ENCODE measurements around the gene RHBDD1. TPM values are rescaled to one million over a fixed set of nuclear protein-coding genes. Genes with fewer than 3 reads are reported as not detected.

Gene RHBDD1
- total RNA-seq, 1 donor from 2014 or later, result 90.2 TPM

DNA sequence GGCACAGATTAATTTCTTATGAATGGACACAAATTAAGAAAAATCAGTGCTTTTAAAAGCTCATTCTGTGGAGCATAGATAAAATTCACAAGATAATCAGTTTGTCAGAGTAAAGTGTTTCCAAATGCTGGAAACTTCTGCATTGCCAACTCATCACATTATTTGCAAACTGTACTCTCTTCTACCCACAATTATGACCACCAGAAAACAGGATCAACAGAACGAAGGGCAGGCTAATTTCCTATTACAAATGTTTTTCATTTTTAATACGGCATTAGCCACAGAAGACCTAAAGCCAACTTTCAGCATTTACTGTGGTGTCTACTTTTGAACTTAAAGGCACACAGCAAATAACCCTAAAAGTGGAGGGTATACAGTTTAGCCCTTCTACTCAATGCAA is 42.2 kb upstream of the RHBDD1 start:
- ChIA-PET CTCF (no interaction called here), POLR2A (interaction anchor here (1.4 kb wide), 1 partner anchor 21 kb away, joined by 3 read pairs; no protein-coding TSS in a partner anchor)
- intact Hi-C loops (cut with micrococcal nuclease), result loop anchor here (1.0 to 5.0 kb wide), 4 partner anchors 371 to 1851 kb away; partner anchors contain the start of genes COL4A3 and COL4A4
- Mint-ChIP-seq H3K36me3 (ENCODE audit: low read depth) (peaks cover 6% of the 10 kb centered on the region), H3K27me3 (no peaks in the 10 kb centered on the region), H3K4me3 (no peak overlapping the region), H3K9me3 (no peaks in the 10 kb centered on the region), H3K4me1 (peaks cover 45% of the 10 kb centered on the region), H3K27ac (no peak overlapping the region)
- DNase-seq, result no peak
- TF ChIP-seq CTCF (IDR thresholded peaks at IDR 0.05), result no peak
- no peak for ATAC-seq (ENCODE audit: low read depth)

DNA sequence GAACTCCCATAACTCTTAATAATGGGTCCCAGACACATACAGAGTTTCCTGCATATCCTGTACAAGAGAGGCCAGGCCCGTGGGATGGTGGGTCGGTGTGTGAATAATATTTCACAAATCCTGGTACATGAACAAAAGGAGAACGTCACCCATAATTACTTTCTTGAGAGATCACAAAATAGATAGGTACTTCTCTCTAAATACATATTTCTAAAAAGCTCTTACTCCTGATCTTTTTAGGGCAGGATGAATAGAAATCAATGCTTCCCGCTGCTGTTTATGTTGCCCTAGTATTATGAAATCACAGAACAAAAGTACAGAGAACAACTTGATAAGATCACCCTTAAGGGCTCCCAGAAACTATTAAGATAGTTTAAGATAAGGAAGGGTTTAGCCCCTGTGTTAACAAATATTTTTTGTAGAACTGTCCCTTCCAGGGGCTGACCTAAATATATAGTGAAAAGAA is 41.6 kb upstream of the RHBDD1 start:
- H3K27me3 Mint-ChIP-seq, result no peaks in the 10 kb centered on the region
- no peak overlapping the region for H3K27ac Mint-ChIP-seq
- DNase-seq, result no peak
- no peak overlapping the region for H3K4me3 Mint-ChIP-seq
- peaks cover 45% of the 10 kb centered on the region for H3K4me1 Mint-ChIP-seq
- ChIA-PET POLR2A (interaction anchor here (1.4 kb wide), 1 partner anchor 22 kb away, joined by 3 read pairs; no protein-coding TSS in a partner anchor), CTCF (no interaction called here)
- TF ChIP-seq CTCF (IDR thresholded peaks at IDR 0.05), result no peak
- H3K36me3 Mint-ChIP-seq (ENCODE audit: low read depth), result peaks cover 6% of the 10 kb centered on the region
- no peaks in the 10 kb centered on the region for H3K9me3 Mint-ChIP-seq
- intact Hi-C loops (cut with micrococcal nuclease), result loop anchor here (5.0 kb wide), 2 partner anchors 1837 to 1852 kb away; no protein-coding TSS in a partner anchor
- no peak for ATAC-seq (ENCODE audit: low read depth)

DNA sequence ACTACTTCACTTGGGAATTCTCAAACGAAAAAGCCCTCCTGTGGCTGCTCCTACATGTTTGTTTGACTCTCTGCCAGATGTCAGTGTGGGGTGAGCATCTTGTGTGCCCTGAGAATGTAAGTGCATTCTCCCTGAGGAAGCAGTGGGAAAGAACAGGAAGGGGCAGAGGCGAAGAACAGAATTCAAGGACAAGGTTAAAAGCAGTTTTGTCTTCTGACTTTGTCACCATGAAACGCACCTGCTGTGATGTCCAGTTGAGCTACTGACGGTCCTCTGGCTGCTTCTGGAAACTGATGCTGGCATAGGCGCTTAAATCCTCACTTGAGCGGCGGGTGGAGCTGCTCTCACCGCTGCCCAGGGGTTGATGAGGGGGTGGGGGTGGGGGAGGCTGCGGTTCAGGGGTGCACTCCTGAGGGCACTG is 41.1 kb upstream of the RHBDD1 start:
- no peak for ATAC-seq (ENCODE audit: low read depth)
- H3K4me1 Mint-ChIP-seq, result peaks cover 45% of the 10 kb centered on the region
- CTCF ChIA-PET, result interaction anchor here (2.1 kb wide), 1 partner anchor 905 kb away, joined by 6 read pairs; no protein-coding TSS in a partner anchor

DNA sequence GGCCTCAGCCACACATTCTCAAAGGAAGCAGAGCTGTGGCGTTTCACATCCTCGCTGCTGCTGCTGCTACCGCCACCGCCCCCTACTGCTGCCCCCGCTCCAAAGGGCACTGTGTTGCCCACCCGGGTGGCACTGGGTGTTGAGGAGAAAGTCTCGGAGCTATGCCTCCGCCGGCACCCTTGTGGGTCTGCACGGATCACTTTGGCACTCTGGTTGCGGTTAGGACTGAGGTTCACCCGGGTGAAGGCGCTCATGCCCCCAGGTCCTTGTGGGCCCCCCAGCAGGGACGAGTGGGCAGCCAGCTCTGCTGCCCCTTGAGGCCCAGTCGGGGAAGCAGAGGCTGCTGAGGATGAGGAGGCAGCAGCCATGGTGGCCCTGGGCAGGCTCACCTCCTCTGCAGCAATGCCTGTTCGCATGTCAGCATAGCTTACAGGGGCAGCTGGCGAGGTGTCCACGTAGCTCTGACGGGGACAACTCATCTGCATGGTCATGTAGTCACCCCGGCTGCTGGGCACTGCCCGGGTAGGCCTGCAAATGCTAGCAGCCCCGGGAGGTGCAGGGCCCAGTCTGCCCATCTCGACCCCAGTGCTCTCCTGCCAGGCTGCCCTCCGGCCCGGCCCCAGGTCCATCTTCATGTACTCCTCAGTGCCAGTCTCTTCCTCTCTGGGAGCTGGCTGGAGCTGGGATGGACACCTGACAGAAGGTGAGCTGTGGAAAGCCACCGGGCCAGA is 40.4 kb upstream of the RHBDD1 start:
- no peaks in the 10 kb centered on the region for H3K9me3 Mint-ChIP-seq

More for the DNA sequence above, 41.1 kb upstream of the RHBDD1 start:
- H3K27me3 Mint-ChIP-seq, result no peaks in the 10 kb centered on the region
- no peak overlapping the region for H3K4me3 Mint-ChIP-seq
- no peak for TF ChIP-seq CTCF (IDR thresholded peaks at IDR 0.05)
- no peak for DNase-seq
- POLR2A ChIA-PET, result interaction anchor here (1.4 kb wide), 1 partner anchor 22 kb away, joined by 3 read pairs; no protein-coding TSS in a partner anchor
- no peaks in the 10 kb centered on the region for H3K9me3 Mint-ChIP-seq
- peaks cover 6% of the 10 kb centered on the region for H3K36me3 Mint-ChIP-seq (ENCODE audit: low read depth)
- H3K27ac Mint-ChIP-seq, result no peak overlapping the region
- intact Hi-C loops (cut with micrococcal nuclease), result loop anchor here (5.0 kb wide), 2 partner anchors 1837 to 1852 kb away; no protein-coding TSS in a partner anchor

More for the DNA sequence above, 40.4 kb upstream of the RHBDD1 start:
- TF ChIP-seq CTCF (IDR thresholded peaks at IDR 0.05), result no peak
- POLR2A ChIA-PET, result interaction anchor here (0.6 kb wide), 1 partner anchor 106 kb away, joined by 3 read pairs; no protein-coding TSS in a partner anchor
- Mint-ChIP-seq H3K27ac (no peak overlapping the region), H3K27me3 (no peaks in the 10 kb centered on the region), H3K4me1 (peaks cover 48% of the 10 kb centered on the region), H3K4me3 (no peak overlapping the region), H3K36me3 (ENCODE audit: low read depth) (peaks cover 6% of the 10 kb centered on the region)
- CTCF ChIA-PET, result interaction anchor here (2.1 kb wide), 1 partner anchor 906 kb away, joined by 6 read pairs; no protein-coding TSS in a partner anchor
- DNase-seq (no peak), ATAC-seq (ENCODE audit: low read depth) (no peak)
- intact Hi-C loops (cut with micrococcal nuclease), result no loop called here

All from activated B cell treated with CpG ODN at 0.5 μM for 24 hours (primary cell).